GM12873 (cell line): ENCODE measurements around the gene BEND6.

Experiments used
- CTCF ChIP-seq: IDR thresholded peaks from 2 replicates; pipeline ENCODE4 v1.5.1; 2012; ENCODE audit warnings: low read depth, mild to moderate bottlenecking, moderate library complexity, low read length, control low read depth; ENCODE audit not compliant: insufficient read depth; ENCODE audit errors: missing control alignments

Gene BEND6

GRCh38 chr6:57075092-57075491 is 120.2 kb downstream of the BEND6 start:
- TF ChIP-seq CTCF = no peak
